HG03571 (cell line): ENCODE data around the gene NCAPG.
"Not testable (repeated sequence)": the region's sequence is repeated elsewhere in the genome, so short reads cannot be mapped to it uniquely, and the experiment has no call there.

Experiments used
- ATAC-seq: cut with Tn5 transposase; IDR thresholded peaks from one replicate; pipeline ENCODE4 v1.9.1; 2021; ENCODE audit not compliant: unreplicated experiment

The NCAPG gene

DNA sequence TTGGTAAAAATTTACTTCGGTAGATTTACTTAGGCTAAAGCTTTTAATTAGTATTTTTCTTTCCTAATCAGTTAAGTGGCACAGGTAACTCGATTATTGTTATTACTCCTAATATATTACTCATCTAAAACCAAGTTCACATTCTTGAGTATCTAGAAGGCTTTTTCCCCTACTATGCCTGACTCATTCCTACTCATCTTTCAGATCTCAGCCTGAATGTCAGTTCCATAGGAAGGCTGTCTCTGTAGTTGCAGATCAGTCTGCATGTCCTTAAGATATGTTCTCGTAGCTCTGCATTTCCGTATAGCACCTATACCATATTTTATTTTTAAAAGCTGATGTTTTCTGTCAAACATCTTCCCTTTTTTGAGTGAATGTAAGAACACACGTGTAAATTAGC lies 23.5 kb upstream of the NCAPG start:
- ATAC-seq = no peak

DNA sequence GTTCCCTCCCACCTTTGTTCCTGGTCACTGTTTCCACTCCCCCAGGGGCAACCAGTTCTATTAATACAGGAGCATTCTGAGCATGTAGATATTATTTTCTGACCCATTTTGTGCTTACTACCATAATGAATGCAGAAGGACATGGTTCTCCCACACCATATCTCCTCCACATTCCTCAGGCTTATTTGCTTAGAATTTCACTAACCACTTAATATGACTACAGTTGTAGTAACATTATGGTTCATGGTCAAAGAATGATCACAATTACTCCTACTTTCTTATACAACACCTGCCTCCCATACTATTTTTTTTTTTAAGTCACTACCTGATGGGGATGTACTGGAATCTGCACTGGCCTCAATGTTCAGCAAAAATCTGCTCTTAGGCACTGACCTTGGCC lies 21.8 kb upstream of the NCAPG start:
- no peak for ATAC-seq

DNA sequence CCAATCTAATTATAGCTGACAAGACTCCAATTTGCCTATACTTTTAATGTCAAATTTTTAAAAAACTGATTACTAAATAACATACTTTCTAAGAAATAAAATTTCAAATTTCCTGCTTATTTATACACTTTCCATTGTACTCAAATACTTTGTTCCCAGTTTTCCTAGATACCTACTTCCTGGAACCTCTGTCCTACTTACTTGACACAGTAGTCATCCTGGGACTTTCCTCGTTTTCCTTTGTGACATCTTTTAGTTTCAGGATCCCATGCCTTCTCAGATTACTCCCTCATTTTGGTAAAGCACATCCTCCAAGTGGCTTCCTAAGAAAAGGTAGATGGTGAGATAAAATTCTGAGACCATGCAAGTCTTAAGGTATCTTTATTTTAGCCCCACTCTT lies 16.0 kb upstream of the NCAPG start:
- ATAC-seq = no peak

DNA sequence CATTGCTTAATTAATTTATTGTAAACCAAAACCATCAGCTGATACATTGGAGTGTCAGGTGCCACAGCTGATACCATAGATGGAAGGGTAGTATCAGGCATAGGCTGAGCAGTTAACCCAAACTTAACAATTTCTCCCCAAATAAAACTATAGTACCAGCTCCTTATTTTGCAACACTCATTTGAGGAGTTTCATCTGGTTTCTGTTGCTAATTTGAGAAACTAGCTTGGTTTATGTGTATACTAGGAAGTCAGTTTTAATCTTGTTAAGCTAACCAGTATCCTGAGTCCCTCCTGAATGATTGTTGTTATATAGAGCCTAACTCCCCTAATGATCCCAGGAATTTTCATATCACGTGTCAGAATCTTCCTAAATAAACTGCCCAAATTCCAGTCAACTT lies 13.0 kb upstream of the NCAPG start:
- no peak for ATAC-seq

DNA sequence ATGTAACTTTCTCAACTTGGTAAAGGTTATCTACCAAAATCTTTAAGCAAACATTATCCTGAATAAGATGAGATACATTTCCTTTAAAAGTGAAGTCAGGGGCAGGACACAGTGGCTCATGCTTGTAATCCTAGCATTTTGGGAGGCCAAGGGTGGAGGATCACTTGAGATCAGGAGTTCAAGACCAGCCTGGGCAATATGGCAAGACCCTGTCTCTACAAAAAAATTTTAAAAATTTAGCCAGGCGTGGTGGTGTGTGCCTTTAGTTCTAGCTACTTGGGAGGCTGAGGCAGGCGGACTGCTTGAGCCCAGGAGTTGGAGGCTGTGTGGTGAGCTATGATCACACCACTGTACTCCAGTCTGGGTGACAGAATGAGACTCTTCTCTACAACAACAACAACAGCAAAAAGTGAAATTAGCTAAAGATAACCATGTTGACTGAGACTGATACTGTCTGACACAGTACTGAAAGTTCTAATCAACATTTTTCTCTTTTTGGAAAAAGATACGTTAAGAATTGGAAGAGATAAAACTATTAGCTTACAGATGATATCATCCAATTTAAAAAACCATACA lies 5.1 kb upstream of the NCAPG start:
- no peak for ATAC-seq

DNA sequence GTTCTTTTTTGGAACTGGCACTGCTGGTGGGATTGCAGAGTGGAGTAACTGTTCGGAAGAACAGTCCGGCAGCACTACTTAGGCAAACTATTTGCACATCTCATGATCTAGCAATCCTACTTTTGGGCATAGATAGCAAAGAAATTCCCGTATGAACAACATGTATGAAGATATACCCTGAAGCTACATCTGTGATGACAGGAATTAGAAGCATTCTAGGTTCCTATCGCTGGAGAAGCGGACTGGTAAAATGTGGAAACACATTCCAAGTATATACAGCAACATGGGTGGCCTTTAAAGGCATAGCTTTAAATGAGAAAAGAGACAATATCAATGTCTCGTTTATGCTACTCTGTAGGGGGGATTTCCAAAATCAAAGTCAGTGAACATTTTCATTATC lies 3.3 kb upstream of the NCAPG start:
- ATAC-seq = no peak

DNA sequence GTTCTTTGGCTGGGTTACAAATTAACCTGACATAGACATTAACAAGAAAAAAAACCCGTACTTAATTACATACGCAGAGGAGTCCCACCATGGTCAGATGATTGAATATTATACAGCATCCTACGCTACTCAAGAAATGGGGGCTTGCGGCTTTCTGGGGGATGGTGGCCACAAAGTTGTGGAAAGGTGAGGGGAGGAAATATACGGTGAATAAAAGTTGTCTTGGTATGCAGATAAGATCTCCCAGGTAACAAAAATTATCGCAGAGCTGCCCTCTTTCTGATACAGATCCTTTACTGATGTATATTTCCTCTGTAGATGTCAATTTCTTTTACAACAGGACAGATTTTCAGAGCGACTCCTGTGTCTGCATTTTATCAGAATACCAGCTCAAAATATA lies 1.1 kb upstream of the NCAPG start:
- no peak for ATAC-seq

DNA sequence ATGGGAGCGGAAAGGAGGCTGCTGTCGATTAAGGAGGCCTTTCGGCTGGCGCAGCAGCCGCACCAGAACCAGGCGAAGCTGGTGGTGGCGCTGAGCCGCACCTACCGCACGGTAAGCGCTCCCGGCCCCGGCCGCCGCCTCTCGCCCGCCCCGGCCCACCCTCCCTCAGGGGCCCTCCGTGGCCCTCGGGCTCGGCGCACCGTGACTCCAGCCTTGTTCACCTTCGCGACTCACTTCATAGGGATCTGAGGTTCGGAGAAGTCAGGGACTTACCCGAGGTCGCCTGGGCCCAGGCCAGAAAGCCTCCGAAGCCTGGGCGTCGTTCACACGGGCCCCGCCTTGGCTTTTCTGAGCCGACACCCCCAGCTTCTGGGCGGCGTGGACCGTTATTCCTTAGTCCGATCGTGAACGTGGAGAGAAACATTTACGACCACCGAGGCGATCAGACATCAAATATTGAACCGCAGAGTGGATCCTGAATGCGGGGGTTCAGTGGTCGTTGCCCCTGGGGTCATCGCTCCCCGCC lies 362 bp downstream of the NCAPG start:
- ATAC-seq = peak; percentile 19

DNA sequence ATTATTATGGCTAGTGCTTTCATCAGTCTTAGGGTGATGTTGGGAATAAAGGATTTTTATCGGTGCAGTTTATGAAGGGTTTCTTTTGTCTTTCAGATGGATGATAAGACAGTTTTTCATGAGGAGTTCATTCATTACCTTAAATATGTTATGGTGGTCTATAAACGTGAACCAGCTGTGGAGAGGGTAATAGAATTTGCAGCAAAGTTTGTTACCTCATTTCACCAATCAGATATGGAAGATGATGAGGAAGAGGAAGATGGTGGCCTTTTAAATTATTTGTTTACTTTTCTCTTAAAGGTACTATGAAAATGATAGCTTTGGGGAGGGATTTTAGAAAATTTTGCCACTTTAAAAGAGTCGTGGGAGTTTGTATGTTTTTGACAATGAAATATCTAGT lies 1.3 kb downstream of the NCAPG start:
- no peak for ATAC-seq

DNA sequence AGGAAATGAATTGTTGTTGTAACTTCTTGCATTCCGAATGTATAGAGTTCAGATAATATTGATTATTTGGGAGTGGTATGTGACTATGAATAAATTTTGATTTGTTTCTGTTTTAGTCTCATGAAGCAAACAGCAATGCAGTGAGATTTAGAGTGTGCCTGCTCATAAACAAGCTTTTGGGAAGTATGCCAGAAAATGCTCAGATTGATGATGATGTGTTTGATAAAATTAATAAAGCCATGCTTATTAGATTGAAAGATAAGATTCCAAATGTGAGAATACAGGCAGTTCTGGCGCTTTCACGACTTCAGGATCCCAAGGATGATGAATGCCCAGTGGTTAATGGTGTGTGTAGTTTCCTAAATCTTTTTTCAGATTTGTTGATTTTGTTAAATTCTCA lies 2.0 kb downstream of the NCAPG start:
- no peak for ATAC-seq

DNA sequence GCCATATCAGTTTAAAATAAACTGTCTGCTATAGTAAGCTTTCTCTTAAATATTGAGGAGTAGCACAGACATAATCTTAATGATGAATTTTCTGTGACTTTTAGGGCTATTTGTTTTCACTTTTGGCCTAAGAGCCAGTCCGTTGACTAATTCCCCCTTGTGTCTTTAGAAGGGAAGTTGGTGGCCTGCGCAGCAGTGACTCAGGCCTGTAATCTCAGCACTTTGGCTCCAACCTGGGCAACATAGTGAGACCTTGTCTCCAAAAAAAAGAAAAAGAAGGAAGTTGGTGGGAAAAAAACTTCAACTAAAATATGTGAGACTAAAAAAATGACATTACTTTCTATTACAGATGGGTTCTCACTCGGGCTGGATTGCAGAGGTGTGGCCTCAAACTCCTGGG lies 3.4 kb downstream of the NCAPG start:
- ATAC-seq = no peak

DNA sequence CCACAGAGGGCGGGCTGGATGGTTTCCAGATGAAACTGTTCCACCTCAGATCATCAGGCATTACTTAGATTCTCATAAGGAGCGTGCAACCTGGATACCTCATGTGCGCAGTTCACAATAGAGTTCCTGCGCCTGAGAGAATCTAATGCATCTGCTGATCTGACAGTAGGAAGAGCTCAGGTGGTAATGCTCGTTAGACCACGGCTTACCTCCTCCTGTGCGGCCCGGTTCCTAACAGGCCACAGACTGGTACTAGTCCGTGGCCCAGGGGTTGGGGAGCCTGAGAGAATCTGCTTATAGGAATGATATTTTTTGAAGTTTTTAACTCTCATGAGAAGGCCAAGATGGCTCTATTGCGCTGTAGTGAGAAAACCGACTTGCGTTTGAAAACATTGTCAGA lies 5.4 kb downstream of the NCAPG start:
- ATAC-seq = no peak

DNA sequence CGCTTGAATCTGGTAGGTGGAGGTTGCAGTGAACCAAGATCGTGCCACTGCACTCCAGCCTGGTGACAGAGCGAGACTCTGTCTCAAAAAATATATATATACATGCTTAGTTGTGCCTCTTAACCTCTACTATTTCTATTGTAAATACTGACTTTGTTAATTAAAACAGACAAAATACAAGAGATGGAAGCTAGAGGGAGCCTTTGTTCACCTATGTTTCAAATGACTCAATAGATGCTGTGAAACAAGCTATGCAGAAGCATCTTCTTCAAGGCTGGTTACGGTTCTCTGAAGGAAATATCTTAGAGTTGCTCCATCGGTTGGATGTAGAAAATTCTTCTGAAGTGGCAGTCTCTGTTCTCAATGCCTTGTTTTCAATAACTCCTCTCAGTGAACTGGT lies 6.2 kb downstream of the NCAPG start:
- peak; percentile 69 for ATAC-seq

DNA sequence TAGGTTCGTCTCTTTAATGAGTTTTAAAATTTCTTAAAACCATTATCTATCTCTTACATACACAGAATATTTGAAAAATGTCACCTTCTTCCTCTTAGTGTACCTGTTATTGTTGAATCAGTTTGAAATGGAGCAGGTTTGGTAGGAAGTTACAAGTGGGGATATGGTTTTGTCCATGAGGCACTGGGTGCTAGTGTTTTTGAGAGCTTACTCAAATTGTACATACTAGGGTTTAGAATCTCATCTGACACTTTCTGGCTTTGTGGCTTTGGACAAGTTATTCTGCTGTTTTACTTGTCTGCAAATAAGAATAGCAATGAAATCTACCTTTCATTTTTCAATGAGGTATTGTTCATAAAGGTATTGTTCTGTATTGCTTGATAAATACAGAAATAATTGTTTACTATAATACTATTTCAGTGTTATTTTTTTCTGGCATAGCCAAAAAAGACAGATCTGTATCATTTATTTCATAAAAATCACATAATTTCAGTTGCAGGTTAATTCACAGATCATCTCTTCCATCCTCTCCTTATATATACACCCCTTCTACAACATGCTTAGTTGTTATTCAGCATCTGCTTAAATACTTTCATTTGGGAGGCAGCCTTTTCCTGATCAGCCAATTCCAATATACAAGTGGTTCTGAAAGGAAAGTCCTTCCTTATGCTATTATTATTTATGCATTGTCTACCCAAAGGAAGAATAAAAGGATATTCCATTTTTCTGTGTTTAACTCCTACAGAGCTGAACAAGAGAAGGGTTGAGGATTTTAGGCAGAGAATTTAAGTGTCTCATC lies 13.3 kb downstream of the NCAPG start:
- ATAC-seq = no peak

DNA sequence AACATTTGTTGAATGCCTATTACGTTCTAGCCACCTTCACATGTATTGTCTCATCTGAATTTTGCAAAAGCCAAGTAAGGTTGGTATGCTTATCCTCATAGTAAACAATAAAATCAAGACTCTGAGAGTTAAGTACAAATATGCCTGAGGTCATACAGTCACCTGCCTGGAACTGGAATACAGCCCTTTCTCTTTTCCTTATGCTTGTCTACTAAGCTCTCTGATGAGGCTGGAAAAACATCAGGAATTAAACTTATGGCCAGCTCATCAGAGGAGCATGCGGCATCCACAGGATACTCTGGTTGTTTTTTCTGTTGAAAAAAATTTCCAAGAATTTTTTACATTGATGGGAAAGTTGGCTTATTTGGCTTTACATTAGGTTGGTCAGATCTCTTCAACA lies 35.5 kb downstream of the NCAPG start:
- ATAC-seq = no peak

DNA sequence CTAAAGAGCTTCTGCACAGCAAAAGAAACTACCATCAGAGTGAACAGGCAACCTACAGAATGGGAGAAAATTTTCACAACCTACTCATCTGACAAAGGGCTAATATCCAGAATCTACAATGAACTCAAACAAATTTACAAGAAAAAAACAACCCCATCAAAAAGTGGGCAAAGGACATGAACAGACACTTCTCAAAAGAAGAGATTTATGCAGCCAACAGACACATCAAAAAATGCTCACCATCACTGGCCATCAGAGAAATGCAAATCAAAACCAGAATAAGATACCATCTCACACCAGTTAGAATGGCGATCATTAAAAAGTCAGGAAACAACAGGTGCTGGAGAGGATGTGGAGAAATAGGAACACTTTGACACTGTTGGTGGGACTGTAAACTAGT lies 39.5 kb downstream of the NCAPG start:
- ATAC-seq = not testable (repeated sequence)

DNA sequence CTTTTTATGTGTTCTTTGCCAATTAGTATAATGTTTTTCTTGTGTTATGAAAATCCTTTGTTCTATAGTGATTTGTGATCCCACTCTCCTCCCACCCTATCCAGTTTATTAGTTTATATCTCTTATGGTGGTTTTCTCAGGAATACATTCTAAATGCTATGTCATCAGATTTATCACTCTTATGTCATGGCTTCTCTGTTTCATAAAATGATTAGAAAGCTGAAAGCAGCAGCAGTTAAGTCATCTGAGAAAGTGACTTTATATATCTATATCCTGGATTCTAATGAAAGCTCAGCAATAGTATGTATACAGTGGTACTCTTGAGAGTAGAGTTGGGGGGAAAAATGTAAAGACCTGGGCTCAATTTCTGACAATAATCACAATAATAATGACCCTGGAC lies 41.2 kb downstream of the NCAPG start:
- ATAC-seq = no peak

DNA sequence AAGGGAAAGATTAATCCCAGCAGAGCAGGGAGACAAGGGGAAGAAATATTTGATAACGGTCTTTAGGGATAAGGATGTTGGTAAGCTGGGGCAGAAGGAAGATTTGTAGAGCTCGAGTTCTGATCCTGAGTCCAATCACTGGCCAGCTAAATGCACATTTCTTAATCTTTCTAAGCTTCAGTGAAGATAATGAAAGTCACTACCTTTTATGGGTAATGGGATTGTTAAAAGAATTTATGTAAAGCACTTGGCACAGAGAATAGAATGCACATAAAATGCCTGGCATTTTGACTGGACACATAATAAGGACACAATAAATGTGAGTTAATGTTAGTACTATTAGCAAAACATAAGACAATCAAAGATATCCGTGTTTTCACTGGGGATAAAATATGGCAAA lies 43.3 kb downstream of the NCAPG start:
- no peak for ATAC-seq

DNA sequence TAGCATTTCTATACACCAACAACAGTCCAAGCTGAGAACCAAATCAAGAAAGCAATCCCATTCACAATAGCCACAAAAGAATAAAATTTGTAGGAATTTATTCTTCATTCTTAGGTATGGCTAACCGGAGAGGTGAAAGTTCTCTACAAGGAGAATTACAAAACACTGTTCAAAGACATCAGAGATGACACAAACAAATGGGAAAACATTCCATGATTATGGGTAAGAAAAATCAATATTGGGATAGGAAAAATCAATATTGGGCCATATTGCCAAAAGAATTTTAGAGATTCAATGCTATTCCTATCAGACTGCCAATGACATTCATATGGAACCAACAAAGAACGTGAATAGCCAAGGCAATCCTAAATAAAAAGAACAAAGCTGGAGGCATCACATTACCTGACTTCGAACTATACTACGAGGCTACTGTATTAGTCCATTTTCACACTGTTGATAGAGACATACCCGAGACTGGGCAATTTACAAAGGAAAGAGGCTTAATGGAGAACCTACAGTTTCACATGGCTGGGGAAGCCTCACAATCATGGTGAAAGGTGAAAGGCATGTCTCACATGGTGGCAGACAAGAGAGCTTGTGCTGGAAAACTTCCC lies 49.1 kb downstream of the NCAPG start:
- ATAC-seq = no peak

DNA sequence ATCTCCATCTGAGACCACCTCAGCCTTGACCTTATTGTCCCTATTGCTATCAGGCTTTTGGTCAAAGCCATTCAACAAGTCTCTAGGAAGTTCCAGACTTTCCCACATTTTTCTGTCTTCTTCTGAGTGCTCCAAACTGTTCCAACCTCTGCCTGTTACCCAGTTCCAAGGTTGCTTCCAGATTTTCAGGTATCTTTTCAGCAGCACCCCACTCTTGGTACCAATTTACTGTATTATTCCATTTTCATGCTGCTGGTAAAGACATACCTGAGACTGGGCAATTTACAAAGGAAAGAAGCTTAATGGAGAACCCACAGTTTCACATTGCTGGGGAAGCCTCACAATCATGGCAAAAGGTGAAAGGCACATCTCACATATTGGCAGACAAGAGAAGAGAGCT lies 51.1 kb downstream of the NCAPG start:
- not testable (repeated sequence) for ATAC-seq

DNA sequence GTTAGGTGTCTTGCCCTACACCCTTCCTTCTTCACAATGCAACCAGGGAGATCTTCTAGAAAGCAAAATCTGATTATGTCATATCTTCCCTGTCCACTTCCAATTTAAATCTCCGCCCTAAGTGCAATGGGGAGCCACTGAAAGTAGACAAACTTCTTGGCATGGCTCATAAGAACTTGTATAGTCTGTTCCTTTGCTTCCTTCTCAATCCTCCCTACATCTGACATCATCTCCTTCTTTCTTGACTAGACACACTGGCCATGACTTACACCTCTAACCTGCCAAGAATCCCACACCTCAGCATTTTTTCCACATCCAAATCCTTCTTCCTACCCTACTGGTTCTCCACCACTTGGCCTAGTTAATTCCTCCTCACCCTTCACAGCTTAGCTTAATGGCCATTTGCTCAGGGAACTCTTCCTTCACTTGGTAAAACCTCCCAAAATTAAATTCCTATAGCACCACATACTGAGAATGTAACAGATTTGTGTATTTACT lies 55.1 kb downstream of the NCAPG start:
- no peak for ATAC-seq

DNA sequence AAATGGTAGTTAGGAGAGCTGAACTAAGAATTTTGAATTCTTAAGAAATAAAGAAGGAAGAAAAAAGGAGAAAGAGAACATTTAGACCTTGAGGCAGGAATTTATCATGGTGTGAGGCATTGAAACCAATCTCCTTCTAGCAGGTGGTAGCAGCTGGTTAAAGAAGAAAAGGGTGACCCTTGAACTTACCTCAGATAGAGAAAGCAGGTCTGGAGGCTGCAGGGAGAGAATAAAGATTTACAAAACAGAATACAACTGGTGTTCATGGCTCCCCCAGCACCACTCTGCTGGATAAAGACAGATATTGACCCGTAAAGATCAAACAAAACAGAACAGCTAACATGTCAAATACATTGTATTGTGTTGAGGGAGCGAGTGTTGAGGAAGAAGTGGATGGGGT lies 56.0 kb downstream of the NCAPG start:
- no peak for ATAC-seq
